ENCODE measurements around the gene DPH5.

GRCh38 chr1:100941580-100942216, 83.9 kb downstream of the DPH5 start:
- TF ChIP-seq CTCF (IDR thresholded peaks at IDR 0.05) (no peak), EZH2 (IDR thresholded peaks at IDR 0.05; ENCODE audit: borderline replicate concordance, insufficient read depth, low read depth, low read length, poor library complexity, severe bottlenecking) (no peak)
